ENCODE data around the gene B4GALNT3. TPM values are rescaled to one million over a fixed set of nuclear protein-coding genes. Genes with fewer than 3 reads are reported as not detected.

The B4GALNT3 gene
- total and polyA plus RNA-seq, 2 of the 13 experiments (the other 11 are each of a cell fraction or from before 2014, with no cell fraction given) = 3.2 to 4.4 TPM

GRCh38 chr12:583251-583869 lies 123.6 kb downstream of the B4GALNT3 start (continued):
- TF ChIP-seq ZBTB44 (CRISPR knock-in tag; IDR thresholded peaks at IDR 0.05) (no peak), HINFP (CRISPR knock-in tag; IDR thresholded peaks at IDR 0.05; ENCODE audit: low read depth) (no peak), ZNF30 (CRISPR knock-in tag; IDR thresholded peaks at IDR 0.05) (no peak), UBTF (CRISPR knock-in tag; IDR thresholded peaks at IDR 0.05) (peak; percentile 62), POLR2G (IDR thresholded peaks at IDR 0.05; ENCODE audit: low read depth, low read length) (no peak), ZNF558 (CRISPR knock-in tag; IDR thresholded peaks at IDR 0.05; ENCODE audit: borderline replicate concordance) (no peak), POLR2AphosphoS2 (IDR thresholded peaks at IDR 0.05; ENCODE audit: low read depth, low read length) (no peak), MEIS1 (CRISPR knock-in tag; IDR thresholded peaks at IDR 0.05; ENCODE audit: borderline replicate concordance) (peak; percentile 88; the same call in 1 of the 2 replicates), ZNF883 (CRISPR knock-in tag; IDR thresholded peaks at IDR 0.05; ENCODE audit: not compliant biosample characterization) (peak; percentile 33), DMAP1 (CRISPR knock-in tag; IDR thresholded peaks at IDR 0.05) (no peak), ZNF773 (CRISPR knock-in tag; IDR thresholded peaks at IDR 0.05; ENCODE audit: borderline replicate concordance) (no peak; the same call in 1 of the 2 replicates), HOXA7 (CRISPR knock-in tag; IDR thresholded peaks at IDR 0.05) (no peak), ARID4A (CRISPR knock-in tag; IDR thresholded peaks at IDR 0.05; ENCODE audit: borderline replicate concordance) (peak; percentile 81), ZNF619 (CRISPR knock-in tag; IDR thresholded peaks at IDR 0.05) (peak; percentile 69; the same call in 1 of the 2 replicates), ZFP41 (CRISPR knock-in tag; IDR thresholded peaks at IDR 0.05; ENCODE audit: borderline replicate concordance) (peak; percentile 89; the same call in 1 of the 2 replicates), ZBTB34 (CRISPR knock-in tag; IDR thresholded peaks at IDR 0.05) (peak; percentile 50; the same call in 1 of the 2 replicates), ZNF720 (CRISPR knock-in tag; IDR thresholded peaks at IDR 0.05) (no peak), NFKB2 (CRISPR knock-in tag; IDR thresholded peaks at IDR 0.05; ENCODE audit: borderline replicate concordance) (peak; percentile 91)
